Astrocyte of the spinal cord (primary cell): ENCODE data around the gene CCDC57.

Source experiments
- DNase-seq: peaks from one replicate; pipeline ENCODE4 v3.0.0; 2011; ENCODE audit warnings: low read depth, low spot score
- H3K4me3 ChIP-seq: 2 replicates; pipeline ENCODE4 v1.5.1; 2011; ENCODE audit warnings: low read depth, mild to moderate bottlenecking, low read length, moderate library complexity
- in situ Hi-C: cut with HindIII; loops from 2 replicates; pipeline ENCODE4 v1.10.0; 2017; ENCODE audit warnings: low sequenced_read_pairs
- TF ChIP-seq, protein P1 (sequence below): IDR thresholded peaks from 2 replicates; pipeline ENCODE4 v1.5.1; 2012; ENCODE audit warnings: low read depth, mild to moderate bottlenecking, low read length, inconsistent platforms

Gene CCDC57

DNA sequence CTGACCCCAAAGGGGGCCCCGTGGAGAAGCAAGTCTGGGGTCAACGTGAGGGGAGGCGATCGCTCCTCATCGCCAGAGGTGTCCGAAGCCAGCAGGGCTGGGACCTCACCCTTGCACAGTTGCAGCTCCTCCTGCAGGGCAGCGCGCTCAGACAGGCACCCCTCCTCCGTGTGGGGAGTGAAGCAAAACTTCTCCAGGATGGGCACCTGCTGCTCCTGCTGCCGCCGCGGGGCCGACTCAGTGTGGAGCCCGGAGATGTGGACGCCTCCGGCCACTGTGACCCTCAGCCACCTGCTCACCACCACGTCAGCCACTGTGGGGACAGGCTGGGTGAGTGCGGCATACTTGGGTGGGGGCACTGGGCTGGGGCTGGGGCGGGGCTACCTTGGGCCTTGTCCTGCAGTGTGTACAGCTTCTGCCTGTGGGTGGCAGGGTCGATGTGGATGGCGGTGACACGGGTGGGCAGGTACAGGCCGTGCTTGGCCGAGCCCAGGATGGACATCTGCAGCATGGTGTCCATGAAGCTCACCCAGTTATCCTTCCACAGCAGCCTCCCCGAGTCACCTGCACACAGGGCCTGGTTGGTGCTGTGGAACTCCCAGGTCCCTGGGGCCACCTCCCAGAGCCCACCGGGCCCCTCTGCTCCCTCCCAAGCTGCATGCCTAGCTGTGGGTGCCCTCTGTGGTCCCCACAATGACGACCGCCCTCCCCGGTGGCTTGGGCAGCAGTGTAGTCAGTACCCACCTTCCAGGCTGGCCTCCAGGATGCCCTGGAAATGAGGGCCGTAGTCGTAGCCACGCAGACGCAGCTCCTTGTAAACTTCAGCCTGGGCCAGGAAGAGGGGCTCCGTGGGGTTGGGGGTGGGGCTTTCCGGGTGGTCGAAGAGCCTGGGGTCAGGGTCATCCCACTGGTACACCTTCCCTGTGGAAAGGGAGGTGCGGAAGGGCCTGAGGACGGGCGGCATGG lies 125.4 kb downstream of the CCDC57 start:
- TF ChIP-seq, protein P1, sequence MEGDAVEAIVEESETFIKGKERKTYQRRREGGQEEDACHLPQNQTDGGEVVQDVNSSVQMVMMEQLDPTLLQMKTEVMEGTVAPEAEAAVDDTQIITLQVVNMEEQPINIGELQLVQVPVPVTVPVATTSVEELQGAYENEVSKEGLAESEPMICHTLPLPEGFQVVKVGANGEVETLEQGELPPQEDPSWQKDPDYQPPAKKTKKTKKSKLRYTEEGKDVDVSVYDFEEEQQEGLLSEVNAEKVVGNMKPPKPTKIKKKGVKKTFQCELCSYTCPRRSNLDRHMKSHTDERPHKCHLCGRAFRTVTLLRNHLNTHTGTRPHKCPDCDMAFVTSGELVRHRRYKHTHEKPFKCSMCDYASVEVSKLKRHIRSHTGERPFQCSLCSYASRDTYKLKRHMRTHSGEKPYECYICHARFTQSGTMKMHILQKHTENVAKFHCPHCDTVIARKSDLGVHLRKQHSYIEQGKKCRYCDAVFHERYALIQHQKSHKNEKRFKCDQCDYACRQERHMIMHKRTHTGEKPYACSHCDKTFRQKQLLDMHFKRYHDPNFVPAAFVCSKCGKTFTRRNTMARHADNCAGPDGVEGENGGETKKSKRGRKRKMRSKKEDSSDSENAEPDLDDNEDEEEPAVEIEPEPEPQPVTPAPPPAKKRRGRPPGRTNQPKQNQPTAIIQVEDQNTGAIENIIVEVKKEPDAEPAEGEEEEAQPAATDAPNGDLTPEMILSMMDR: no peak
- in situ Hi-C loops: no loop called here
- H3K4me3 ChIP-seq: no peak overlapping the region
- no peak for DNase-seq

DNA sequence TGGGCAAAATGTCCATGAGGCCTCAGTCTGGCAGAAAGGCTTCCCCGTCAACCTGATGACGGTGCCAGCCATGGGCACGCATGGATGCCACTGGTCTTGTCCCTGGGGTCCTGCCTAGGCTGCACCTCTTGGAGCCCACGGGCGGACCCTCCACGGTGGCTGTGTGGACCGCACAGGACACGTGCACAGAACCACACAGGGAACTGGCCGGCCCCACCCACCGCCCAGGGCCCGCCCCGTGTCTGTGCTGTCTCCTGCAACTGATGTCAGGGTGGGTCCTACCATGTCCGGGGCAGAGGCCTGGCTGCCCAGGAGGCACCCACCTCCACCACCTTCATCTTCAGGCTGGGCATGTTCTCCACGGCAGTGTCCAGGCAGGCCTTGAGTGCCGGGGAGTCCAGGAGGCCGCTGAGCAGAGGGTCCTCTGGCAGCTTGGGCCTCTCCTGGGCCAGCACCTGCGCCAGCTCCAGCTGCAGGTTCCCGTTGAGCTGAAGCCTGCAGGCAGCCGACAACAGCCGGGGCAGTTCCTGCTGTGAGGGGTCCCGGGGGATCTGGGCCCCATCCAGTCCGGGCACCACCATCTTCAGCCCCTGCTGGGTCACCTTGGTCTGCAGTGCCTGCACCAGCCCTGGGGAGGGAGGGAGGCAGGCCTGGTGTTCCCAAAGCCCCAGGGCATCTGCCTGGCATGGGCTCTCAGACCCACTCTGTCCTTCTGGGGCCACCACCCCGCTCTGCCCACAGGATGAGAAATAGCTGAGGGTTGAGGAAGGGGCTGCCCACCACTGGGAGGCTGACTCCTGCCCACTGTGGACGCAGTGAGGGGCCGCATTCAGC lies 126.5 kb downstream of the CCDC57 start:
- DNase-seq: no peak
- TF ChIP-seq, protein P1: no peak
- H3K4me3 ChIP-seq: no peak overlapping the region
- in situ Hi-C loops: no loop called here

GRCh38 chr17:82085031-82085861 lies 127.4 kb downstream of the CCDC57 start:
- no peak overlapping the region for H3K4me3 ChIP-seq
- TF ChIP-seq, protein P1: no peak
- in situ Hi-C loops: no loop called here
- DNase-seq: no peak

GRCh38 chr17:82084373-82085030 lies 128.1 kb downstream of the CCDC57 start:
- TF ChIP-seq, protein P1: no peak
- DNase-seq: no peak
- in situ Hi-C loops: no loop called here
- no peak overlapping the region for H3K4me3 ChIP-seq

DNA sequence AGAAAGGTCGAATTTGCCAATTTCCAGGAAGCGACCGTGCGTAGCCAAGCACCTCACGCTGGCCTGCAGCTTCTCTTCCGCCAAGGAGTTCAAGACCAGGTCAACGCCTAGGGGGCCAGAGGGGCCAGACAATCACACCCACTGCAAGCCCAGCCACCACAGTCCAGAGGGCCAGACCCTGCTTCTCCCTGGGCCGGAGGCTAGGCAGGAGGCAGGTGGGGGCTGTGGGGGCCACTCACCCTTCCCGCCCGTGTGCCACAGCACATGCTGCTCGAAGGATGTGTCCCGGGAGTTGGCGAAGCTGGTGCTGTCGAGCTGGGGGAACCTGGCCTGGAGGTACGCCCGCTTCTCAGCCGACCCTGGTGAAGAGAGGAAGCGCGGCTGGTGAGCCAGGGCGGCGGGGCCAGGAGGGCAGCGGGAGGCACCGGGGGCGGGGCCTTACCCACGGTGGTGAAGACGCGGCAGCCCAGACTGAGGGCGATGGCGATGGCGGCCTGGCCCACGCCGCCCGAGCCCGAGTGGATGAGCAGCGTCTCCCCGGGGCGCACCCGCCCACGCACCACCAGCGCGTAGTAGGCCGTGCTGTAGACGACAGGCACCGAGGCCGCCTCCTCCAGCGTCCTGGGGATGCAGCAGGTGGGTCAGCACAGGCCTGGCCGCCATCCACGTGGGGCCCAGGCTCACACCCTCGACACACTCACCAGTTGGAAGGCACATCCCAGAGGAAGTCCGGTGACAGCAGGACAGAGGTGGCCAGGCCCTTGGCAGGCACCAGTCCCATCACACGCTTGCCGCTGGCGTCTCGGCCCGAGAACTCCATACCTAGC lies 128.9 kb downstream of the CCDC57 start:
- in situ Hi-C loops: no loop called here
- H3K4me3 ChIP-seq: no peak overlapping the region
- DNase-seq: no peak
- TF ChIP-seq, protein P1: no peak
